ENCODE data around the gene TRIM74.
"Not testable (repeated sequence)": the region's sequence is repeated elsewhere in the genome, so short reads cannot be mapped to it uniquely, and the experiment has no call there.

Gene TRIM74

DNA sequence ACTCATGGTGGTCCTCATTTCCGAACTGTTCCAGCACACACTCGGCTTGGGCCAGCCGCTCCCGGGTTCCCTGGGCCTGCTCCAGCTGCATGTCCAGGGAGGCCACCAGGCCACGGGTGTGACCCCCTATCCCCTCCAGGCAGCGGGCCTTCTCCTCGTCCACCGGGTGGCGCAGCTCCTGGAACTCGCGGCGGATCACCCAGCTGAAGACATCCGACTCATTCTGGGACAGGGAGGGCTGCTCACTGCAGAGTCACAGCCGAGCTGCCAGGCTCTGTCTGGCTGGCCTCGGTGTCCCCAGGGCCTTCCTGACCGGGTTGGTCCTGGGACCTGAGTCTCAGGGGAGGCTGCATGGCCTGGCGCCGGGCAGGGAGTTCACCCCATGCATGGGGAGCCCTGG lies 9.2 kb downstream of the TRIM74 start:
- DNase-seq (ENCODE audit: low read depth in 2 of 2, low spot score in 1 of 2): not testable (repeated sequence)

DNA sequence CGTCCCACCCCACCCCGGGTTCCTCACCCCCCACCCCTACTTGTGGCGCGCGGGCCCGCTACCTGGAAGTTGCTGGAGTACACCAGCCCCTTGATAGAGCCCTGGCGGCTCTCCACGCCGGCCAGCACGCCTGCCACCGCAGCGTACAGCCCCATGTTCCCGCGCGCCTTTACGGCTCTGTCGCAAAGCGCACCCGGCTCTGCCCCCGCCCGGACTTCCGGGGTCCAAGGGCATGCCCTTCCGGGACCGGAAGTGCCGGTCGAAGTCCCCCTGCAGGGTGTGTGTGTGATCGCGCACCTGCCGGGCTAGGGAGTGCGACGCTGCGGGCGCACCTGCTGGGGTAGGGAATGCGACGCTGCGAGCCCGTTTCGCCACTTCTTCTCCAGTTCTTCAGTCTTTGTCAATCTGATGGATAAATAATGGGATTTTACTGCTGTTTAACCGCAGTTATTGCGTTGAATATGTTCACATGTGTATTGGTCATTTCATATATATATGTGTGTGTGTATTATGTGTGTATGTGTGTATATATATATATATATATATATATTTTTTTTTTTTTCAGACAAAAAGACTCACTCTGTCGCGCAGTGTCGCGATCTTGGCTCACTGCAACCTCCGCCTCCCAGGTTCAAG lies 14.6 kb downstream of the TRIM74 start:
- not testable (repeated sequence) for DNase-seq (ENCODE audit: low read depth in 2 of 2, low spot score in 1 of 2)

DNA sequence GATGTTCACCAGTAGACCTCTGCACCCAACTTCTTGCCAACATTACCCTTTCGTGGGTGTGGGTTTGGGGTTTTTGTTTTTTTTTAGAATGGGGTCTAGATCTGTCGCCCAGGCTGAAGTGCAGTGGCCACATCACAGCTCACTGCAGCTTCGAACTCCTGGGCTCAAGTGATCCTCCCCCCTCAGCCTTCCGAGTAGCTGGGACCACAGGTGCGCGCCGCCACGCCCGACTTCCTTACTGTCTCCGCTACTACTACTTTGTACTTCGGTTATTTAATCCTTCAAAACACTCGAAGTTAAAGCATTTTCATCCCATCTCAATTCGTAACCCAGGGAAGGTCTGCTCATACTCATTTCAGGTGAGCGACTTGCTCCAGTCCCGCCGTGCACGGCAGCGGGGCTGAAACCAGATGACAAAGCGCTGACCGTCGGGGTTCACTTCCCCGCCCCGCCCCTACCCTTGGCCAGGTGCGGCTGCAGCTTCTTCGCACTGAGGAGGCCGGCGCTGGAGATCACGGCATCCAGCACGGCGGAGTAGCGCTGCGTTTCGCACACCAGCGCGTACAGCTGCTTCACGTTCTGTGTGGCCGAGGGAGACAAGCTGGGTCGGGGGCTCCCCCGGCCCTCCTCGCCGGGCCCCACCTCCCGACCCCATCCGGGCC lies 15.2 kb downstream of the TRIM74 start:
- DNase-seq (ENCODE audit: low read depth in 2 of 2, low spot score in 1 of 2): not testable (repeated sequence)

DNA sequence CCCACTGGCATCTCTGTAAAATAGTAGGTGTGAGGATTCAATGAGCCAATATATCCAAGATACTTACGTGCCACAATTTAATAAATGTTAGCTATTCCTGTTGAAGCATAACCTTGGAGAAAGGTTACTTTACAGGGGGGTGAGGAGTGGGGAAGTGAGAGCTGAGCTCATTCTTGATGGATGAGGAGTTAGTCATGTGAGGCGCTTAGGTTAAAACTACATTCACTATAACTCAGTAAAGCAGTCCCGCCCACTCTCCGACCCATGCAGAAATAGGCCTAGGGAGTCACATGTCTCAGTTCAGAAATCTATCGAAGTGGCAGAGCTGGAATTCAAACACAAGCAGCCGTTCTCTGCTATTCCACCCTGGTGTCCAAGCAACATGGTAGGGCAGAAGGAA lies 18.8 kb downstream of the TRIM74 start:
- not testable (repeated sequence) for DNase-seq (ENCODE audit: low read depth in 2 of 2, low spot score in 1 of 2)

DNA sequence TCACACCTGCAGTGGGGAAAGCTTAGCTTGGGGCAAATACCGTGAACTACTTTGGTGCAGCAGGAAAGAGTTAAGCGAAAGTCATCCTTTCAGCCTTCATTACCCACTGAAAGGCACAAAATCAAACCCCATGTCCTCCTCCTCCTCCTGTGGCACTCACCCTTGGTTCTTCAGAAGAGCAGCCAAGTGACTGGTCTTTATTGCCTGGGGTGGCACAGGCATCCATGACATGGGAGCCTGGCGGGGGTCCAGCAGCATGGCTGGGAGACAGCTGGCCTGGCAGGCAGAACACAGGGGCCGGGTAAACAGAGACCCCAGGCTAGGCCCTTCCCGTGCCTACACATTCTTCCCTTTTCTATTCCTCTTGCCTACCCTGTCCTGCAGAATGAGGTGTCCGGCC lies 19.6 kb downstream of the TRIM74 start:
- DNase-seq (ENCODE audit: low read depth in 2 of 2, low spot score in 1 of 2): not testable (repeated sequence)

DNA sequence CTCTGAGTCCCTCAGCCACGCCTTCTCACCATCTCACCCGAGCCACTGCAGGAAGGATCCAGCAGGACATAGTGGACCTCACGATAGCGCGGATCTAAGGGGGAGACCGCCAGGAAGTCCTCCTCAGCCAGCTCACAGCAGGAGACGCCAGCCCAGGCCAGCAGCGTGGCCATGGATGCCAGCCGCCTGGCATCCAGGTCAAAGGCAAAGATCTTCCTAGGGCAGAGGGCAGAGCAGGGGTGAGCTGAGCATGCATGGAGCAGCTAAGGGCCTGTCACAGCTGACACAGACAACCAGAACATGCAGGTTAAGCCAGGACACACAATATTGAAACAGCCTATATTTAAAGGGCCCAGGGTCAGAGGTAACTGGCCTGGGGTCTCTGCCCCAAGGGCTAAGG lies 20.0 kb downstream of the TRIM74 start:
- DNase-seq (ENCODE audit: low read depth in 2 of 2, low spot score in 1 of 2): not testable (repeated sequence)

DNA sequence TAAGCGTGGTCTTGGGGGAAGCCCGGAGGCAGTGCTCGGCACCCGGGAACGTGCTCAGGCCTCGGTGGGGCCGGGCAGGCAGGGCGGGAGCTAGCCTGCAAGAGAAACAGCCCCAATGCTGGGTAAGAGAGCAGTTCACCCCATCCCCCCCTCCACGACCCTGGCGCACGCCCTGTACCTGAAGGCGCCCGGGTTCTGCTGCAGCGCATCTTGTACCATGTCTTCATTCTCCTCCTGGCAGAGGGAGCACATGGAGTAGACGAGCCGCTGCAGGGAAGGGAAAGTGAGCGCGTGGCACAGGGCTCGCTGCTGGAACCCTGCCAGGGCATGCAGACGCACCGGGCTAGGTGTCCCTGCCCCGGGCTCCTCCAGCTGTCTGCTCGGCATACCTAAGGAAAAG lies 20.6 kb downstream of the TRIM74 start:
- DNase-seq (ENCODE audit: low read depth in 2 of 2, low spot score in 1 of 2): not testable (repeated sequence)

DNA sequence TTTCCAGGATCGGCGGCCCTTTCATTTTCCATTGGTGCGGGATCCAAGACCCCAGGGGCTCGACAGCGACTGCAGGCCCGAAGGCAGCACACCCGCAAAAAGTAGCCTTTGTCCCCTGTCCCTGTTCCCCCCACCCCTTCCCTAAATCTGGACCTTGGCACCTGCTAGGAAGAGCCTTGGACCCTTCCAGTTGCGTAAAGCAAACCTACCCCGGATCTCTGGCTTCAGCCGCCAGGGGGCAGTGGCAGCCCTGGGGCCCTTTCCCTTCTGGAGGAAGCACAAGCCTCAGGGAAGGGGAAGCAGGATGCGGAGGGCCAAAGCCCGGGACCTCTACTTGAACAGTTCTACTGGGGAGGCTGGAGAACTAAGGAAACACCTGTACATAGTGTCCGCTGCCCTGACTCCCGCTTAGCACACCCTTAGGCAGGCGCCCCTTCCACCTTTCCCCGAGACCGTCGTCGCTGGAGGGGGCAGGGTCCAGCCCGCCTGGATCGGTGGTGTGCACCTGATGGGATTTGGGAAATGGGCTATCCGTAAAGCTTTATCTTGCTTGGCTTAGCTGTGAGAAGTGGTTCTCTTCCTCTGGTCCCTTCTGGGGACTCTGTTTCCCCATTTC lies 23.0 kb downstream of the TRIM74 start:
- not testable (repeated sequence) for DNase-seq (ENCODE audit: low read depth in 2 of 2, low spot score in 1 of 2)

DNA sequence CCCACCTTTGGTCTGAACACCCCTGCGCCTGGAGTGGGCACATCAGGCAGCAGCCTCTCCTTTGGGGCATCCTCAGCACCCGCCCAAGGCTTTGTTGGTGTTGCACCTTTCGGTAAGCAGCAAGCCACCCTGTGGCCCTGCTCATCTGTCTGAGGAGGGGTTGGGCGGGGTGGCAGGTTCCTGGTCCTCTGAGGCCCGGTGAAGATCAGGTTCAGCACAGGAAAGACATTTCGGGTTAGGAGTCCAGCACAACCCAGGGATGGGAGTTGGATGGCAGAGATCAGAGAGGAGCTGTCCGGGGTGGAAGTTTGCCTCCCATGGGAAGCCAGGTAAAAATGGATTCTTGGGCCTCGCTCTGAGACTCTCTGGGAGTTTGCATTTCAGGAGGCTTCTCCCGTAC lies 23.7 kb downstream of the TRIM74 start:
- not testable (repeated sequence) for DNase-seq (ENCODE audit: low read depth in 2 of 2, low spot score in 1 of 2)

DNA sequence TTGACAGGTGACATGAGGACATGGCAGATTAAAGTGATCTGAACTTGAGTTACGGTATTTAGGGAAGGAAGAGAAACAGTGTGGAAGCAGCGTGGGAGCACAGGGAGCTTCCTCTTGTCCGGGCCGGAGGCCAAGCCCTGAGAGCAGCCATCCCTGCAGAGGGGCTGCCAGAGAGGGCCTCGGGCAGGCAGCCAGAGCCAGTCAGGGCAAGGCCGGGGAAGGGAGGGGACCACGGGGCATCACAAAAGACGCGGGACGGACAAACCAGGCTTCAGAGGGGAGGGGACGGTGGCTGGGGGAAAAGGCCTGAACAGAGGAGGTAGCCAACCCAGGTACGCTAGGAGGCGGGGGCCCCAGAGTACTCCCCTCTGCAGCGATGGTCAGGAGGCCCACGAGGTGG lies 24.3 kb downstream of the TRIM74 start:
- not testable (repeated sequence) for DNase-seq (ENCODE audit: low read depth in 2 of 2, low spot score in 1 of 2)

DNA sequence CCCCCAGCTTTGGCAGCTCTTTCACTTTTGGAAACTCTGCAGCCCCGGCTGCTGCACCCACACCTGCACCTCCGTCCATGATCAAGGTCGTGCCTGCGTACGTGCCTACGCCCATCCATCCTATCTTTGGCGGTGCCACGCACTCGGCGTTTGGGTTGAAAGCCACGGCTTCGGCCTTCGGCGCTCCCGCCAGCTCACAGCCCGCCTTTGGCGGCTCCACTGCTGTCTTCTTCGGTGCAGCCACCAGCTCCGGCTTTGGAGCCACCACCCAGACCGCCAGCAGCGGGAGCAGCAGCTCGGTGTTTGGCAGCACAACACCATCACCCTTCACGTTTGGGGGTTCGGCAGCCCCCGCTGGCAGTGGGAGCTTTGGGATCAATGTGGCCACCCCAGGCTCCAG lies 26.3 kb downstream of the TRIM74 start:
- DNase-seq (ENCODE audit: low read depth in 2 of 2, low spot score in 1 of 2): not testable (repeated sequence)

DNA sequence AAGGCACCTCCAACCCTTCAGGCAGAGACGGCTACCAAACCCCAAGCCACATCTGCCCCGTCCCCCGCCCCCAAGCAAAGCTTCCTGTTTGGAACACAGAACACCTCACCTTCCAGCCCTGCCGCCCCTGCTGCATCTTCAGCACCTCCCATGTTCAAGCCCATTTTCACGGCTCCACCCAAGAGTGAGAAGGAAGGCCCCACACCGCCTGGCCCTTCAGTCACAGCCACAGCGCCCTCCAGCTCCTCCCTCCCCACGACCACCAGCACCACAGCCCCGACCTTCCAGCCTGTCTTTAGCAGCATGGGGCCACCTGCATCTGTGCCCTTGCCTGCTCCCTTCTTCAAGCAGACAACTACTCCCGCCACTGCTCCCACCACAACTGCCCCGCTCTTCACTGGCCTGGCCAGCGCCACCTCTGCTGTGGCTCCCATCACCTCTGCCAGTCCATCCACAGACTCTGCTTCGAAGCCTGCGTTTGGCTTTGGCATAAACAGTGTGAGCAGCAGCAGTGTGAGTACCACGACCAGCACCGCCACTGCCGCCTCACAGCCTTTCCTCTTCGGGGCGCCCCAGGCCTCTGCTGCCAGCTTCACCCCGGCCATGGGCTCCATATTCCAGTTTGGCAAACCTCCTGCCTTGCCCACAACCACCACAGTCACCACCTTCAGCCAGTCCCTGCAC lies 27.1 kb downstream of the TRIM74 start:
- not testable (repeated sequence) for DNase-seq (ENCODE audit: low read depth in 2 of 2, low spot score in 1 of 2)

DNA sequence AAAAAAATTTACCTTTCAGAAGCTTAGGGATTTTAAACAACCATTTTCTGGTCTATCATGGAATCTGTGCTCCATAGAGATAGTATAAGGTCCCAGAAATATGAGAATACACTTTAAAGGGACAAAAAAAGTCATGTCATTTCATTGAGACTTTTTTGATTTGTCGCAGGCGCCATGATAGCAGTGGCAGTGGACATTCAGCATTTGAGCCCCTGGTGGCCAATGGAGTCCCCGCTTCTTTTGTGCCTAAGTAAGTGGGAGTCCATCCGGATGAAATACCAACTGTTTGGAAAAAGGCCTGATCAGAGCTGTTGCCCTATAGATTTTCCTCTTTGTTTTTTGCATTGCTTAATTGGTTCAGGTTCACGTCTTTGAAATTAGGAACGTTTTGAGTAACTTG lies 41.0 kb downstream of the TRIM74 start:
- not testable (repeated sequence) for DNase-seq (ENCODE audit: low read depth in 2 of 2, low spot score in 1 of 2)

DNA sequence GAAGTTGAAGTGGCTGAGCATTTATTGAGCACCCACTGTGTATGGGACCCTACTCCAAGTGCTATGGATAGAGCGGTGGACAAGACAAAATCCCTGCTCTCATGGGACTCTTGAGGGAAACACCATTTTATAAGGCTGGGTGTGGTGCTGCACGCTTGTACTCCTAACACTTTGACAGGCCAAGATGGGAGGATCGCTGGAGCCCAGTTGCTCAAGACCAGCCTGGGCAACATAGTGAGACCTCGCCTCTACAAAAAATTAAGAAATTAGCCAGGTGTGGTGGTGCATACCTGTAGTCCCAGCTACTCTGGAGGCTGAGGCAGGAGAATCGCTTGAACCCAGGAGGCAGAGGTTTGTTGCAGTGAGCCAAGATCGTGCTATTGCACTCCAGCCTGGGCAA lies 41.5 kb downstream of the TRIM74 start:
- not testable (repeated sequence) for DNase-seq (ENCODE audit: low read depth in 2 of 2, low spot score in 1 of 2)

DNA sequence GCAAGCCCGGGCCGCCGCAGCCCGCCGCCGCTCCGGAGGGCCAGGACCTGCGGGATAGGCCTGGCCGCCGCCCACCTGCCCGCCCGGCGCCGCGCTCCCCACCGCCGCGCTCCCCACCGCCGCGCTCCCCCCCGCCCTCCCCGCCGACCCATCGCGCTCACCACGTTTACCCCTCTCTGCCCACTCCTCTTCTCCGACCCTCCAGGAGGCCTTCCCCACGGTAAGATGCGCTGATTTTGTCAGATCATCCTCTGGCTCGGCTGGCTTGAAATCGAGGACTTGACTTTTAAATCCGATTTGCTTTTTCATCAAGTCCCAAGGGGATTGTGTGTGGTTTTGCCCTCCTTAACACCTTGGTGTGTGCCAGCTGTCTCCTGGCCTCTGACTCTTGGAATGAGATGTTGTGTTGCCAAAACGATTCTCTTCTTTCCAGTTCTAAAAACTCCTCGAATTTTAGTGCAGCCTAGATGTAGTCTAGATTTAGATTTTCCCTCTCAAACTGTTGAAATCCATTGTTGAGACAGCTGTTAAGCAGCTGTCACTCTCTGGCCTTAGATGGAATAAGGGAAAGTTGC lies 43.6 kb downstream of the TRIM74 start:
- no peak for DNase-seq (ENCODE audit: low read depth in 2 of 2, low spot score in 1 of 2)

DNA sequence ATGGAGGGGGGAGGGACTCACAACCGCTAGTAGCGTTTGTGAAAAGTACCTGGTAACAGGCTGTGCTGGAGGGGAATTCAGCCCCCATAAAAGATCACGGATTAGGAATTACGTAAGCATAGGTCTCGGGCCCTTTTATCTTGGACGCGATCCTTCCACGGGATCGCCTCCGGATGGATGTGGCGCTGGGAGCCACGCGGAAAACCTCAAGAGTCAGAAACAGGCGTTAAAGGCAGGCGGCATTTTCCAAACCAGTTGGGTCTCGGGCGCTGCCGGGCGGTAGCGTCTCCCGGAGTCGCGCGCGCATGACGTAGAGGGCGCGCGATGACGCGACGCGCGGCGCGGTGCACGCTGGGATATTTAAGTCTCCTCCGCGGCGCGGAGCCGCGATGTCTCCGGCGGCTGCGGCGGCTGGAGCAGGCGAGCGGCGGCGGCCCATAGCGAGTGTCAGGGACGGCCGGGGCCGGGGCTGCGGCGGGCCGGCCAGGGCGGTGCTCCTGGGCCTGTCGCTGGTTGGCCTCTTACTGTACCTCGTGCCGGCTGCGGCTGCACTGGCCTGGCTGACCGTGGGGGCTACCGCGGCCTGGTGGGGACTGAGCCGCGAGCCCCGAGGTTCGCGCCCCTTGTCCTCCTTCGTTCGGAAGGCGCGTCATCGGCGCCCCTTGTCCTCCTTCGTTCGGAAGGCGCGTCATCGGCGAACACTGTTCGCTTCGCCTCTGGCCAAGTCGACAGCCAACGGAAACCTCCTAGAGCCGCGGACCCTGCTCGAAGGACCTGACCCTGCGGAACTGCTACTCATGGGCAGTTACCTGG lies 44.3 kb downstream of the TRIM74 start, which contains the start of gene POM121:
Gene POM121, plus strand, starts transcription at position 363 of the 813 bp plus-strand sequence. Its CDS starts 27 bp downstream, at position 390.
- DNase-seq (ENCODE audit: low read depth in 2 of 2, low spot score in 1 of 2): peak; percentile 60 to 71

DNA sequence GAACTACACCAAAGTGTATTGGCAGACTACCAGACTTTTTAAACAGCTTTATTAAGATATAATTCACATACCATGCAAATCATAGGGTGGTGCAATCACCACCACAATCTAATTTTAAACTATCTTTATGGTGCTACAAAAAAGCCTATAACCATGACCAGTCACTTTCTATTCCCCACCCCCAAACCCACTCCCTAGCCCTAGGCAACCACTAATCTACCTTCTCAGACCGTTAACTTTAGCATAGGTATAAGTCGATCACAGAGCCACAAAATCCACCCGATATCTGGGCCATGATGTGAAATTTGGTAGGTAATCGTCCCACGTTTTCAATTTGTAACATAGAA lies 44.9 kb downstream of the TRIM74 start:
- DNase-seq (ENCODE audit: low read depth in 2 of 2, low spot score in 1 of 2): no peak

DNA sequence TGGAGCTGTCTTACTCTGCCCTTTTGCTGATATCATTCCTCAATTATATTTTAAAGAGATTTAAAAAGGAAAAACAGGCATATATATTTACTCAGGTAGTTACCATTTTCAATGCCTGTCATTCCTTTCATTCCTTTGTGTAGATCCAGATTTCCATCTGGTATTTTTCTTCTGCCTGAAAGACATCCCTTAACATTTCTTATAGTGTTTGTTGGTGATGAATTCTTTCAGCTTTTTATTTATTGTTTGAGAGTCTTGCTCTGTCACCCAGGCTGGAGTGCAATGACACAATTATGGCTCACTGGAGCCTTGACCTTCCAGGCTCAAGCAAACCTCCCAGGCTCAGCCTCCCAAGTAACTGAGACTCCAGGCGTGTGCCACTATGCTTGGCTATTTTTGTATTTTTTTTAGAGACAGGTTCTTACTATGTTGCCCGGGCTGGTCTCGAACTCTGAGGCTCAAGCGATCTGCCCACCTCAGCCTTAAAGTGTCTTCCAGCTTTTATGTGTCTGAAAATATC lies 50.0 kb downstream of the TRIM74 start:
- no peak for DNase-seq (ENCODE audit: low read depth in 2 of 2, low spot score in 1 of 2)

DNA sequence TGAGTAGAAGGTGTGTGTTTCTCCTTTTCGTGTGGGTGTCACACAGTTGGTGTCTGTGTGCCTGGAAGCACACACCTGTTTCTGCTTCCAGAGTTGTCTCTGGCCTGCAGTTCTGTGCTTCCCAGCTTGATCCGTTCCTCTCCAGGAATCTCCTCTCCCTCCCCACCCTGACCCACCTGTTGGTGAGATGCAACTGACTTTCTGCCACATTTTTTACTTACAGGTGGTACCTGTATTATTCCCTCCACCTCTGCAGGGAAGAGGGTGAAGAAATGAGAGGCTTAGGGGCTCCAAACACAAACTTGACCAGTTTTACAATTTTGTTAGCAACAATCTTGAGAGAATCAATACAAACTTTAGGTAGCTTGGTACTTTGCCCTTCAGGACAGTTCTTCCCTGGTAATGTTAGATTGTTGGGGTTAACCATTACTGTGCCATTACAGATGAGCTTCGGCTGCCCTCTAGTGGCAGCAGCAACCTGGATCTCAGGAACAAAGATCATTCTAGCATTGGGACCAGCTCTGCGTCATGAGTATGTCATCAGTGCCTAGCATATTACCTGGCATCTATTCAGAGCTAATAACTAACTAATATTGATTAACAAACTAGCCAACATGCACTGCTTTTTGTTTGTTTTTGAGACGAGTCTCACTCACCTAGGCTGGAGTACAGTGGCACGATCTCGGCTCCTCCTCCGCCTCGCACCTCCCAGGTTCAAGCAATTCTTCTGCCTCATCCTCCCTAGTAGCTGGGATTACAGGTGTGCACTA lies 54.3 kb downstream of the TRIM74 start:
- DNase-seq (ENCODE audit: low read depth in 2 of 2, low spot score in 1 of 2): peak in 1 of 2 donors; percentile 6

DNA sequence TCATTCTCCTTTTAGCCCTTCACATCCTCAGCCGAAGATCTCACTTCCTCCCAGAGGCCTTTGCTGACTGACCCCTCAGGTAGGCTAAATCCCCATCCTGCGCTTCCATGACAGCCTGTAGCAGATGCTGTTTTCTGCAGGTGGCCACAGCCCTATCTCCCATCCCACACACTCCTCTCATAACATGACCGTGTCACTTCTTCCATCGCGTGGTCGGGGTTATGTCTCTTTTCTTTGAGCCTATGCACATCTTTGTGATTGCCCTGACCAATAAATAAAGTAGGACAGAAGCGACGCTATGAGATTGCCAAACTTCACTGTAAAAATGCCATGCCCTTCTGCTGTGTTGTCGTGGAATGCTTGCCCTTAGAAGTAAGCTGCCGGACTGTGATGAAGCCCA lies 55.5 kb downstream of the TRIM74 start:
- DNase-seq (ENCODE audit: low read depth in 2 of 2, low spot score in 1 of 2): not testable (repeated sequence)

Data from stimulated activated CD8-positive, alpha-beta memory T cell treated with anti-CD3 and anti-CD28 coated beads, Interleukin-4, amount 100 ng/mL, for 4 hours (primary cell).